ENCODE data around the gene ZNF593.

DNA sequence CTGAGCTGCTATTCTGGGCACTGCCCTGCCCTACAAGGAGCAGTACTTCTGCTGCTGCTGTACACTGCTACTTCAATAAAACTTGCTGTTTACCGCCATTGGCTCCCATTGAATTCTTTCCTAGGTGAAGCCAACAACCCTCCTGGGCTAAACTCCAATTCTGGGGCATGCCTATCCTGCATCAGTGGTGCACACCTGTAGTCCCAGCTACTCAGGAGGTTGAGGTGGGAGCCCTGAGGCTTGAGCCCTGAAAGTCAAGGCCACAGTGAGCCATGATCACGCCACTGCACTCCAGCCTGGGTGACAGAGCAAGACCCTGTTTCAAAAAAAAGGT is 36.9 kb upstream of the ZNF593 start:
- TF ChIP-seq, protein P1, sequence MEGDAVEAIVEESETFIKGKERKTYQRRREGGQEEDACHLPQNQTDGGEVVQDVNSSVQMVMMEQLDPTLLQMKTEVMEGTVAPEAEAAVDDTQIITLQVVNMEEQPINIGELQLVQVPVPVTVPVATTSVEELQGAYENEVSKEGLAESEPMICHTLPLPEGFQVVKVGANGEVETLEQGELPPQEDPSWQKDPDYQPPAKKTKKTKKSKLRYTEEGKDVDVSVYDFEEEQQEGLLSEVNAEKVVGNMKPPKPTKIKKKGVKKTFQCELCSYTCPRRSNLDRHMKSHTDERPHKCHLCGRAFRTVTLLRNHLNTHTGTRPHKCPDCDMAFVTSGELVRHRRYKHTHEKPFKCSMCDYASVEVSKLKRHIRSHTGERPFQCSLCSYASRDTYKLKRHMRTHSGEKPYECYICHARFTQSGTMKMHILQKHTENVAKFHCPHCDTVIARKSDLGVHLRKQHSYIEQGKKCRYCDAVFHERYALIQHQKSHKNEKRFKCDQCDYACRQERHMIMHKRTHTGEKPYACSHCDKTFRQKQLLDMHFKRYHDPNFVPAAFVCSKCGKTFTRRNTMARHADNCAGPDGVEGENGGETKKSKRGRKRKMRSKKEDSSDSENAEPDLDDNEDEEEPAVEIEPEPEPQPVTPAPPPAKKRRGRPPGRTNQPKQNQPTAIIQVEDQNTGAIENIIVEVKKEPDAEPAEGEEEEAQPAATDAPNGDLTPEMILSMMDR (IDR thresholded peaks at IDR 0.05), result no peak
- TF ChIP-seq POLR2A (IDR thresholded peaks at IDR 0.05), result no peak

All from testis (tissue), 2 donors.